HepG2 (cell line): ENCODE measurements around the gene SLC25A22. TPM values are rescaled to one million over a fixed set of nuclear protein-coding genes. Genes with fewer than 3 reads are reported as not detected.

Experiments used
- EEA1 ChIP-seq: sonication (generic); formaldehyde crosslinking; IDR thresholded peaks from 2 replicates; pipeline ENCODE4 v1.5.1; 2020; ENCODE audit warnings: mild to moderate bottlenecking, missing genetic modification reagents, borderline replicate concordance
- GTF2F1 ChIP-seq: fragments of 150-350 bp; IDR thresholded peaks from 2 replicates; pipeline ENCODE4 v1.6.1; 2014; ENCODE audit warnings: low read length
- MBNL3 ChIP-seq: fragments of 250-450 bp; sonication (Bioruptor Pico); conservative IDR thresholded peaks from 2 replicates; pipeline ENCODE4 v1.8.0; 2022; ENCODE audit warnings: mild to moderate bottlenecking, inconsistent platforms
- NFYC ChIP-seq: IDR thresholded peaks from 2 replicates; pipeline ENCODE4 v1.6.1; 2016; ENCODE audit warnings: missing genetic modification reagents, missing compliant biosample characterization
- NONO ChIP-seq, 2 experiments: fragments of 450-650 bp in 1 of 2; sonication (generic) in 1 of 2; formaldehyde crosslinking in 1 of 2; IDR thresholded peaks in 1 of 2; conservative IDR thresholded peaks in 1 of 2; 2 replicates each; pipeline versions ENCODE4 v1.6.1 to v1.8.0; 2017 to 2022; ENCODE audit warnings: mild to moderate bottlenecking in 1 of 2, missing genetic modification reagents in 1 of 2, moderate library complexity in 1 of 2
- RBFOX2 ChIP-seq: fragments of 200-400 bp; formaldehyde crosslinking; IDR thresholded peaks from 2 replicates; pipeline ENCODE4 v1.6.1; 2017; ENCODE audit warnings: low read depth, mild to moderate bottlenecking, low read length
- RFX1 ChIP-seq: fragments of 450-650 bp; IDR thresholded peaks from 2 replicates; pipeline ENCODE4 v1.6.1; 2017
- RFXAP ChIP-seq: sonication (generic); formaldehyde crosslinking; IDR thresholded peaks from 2 replicates; pipeline ENCODE4 v1.4.0; 2020; ENCODE audit warnings: missing genetic modification reagents, borderline replicate concordance
- SSRP1 ChIP-seq: IDR thresholded peaks from 2 replicates; pipeline ENCODE4 v1.6.1; 2016; ENCODE audit warnings: control low read depth
- STAT5B ChIP-seq: sonication (generic); formaldehyde crosslinking; IDR thresholded peaks from 2 replicates; pipeline ENCODE4 v1.4.0; 2020; ENCODE audit warnings: missing genetic modification reagents
- SYNCRIP ChIP-seq: fragments of 200-400 bp; formaldehyde crosslinking; IDR thresholded peaks from 2 replicates; pipeline ENCODE4 v1.6.1; 2018; ENCODE audit warnings: mild to moderate bottlenecking, low read depth, low read length; ENCODE audit not compliant: insufficient read depth
- TBX2 ChIP-seq: sonication (generic); formaldehyde crosslinking; IDR thresholded peaks from 2 replicates; pipeline ENCODE4 v1.5.0; 2020; ENCODE audit warnings: missing genetic modification reagents, mild to moderate bottlenecking, borderline replicate concordance
- ZNF10 ChIP-seq: sonication (generic); formaldehyde crosslinking; IDR thresholded peaks from 2 replicates; pipeline ENCODE4 v1.4.0; 2020; ENCODE audit warnings: mild to moderate bottlenecking, low read depth, missing genetic modification reagents, borderline replicate concordance
- ZNF263 ChIP-seq: sonication (generic); formaldehyde crosslinking; IDR thresholded peaks from 2 replicates; pipeline ENCODE4 v1.4.0; 2020; ENCODE audit warnings: missing genetic modification reagents
- ZNF446 ChIP-seq: sonication (generic); formaldehyde crosslinking; IDR thresholded peaks from 2 replicates; pipeline ENCODE4 v1.5.0; 2020; ENCODE audit warnings: mild to moderate bottlenecking, missing genetic modification reagents
- ZNF501 ChIP-seq: sonication (generic); formaldehyde crosslinking; IDR thresholded peaks from 2 replicates; pipeline ENCODE4 v1.5.1; 2020; ENCODE audit warnings: mild to moderate bottlenecking, moderate library complexity, missing genetic modification reagents
- ZNF883 ChIP-seq: sonication (generic); formaldehyde crosslinking; IDR thresholded peaks from 2 replicates; pipeline ENCODE4 v1.5.1; 2020; ENCODE audit warnings: mild to moderate bottlenecking, missing genetic modification reagents; ENCODE audit errors: not compliant biosample characterization
- ZSCAN25 ChIP-seq: sonication (generic); formaldehyde crosslinking; IDR thresholded peaks from 2 replicates; pipeline ENCODE4 v1.8.0; 2022; ENCODE audit warnings: mild to moderate bottlenecking, missing genetic modification reagents
- polyA plus RNA-seq, 8 experiments: library from polyadenylated mRNA; depleted of rRNA in 3 of 8; stranded (reverse) in 7 of 8; unstranded in 1 of 8; fragments of >200 nt; fragmentation: Illumina TruSeq in 4 of 8; extraction: Trizol in 4 of 8; gene quantifications; 2 replicates each; pipeline versions ENCODE4 v1.2.1 to v1.2.3, GENCODE V29; 2011 to 2016; ENCODE audit warnings: low read depth in 4 of 8, missing spikeins in 1 of 8, mixed read lengths in 1 of 8; ENCODE audit not compliant: insufficient read depth in 1 of 8
- total RNA-seq, 5 experiments: library from RNA; depleted of rRNA; stranded (reverse); fragments of >200 nt; fragmentation: Illumina TruSeq; extraction: Trizol; gene quantifications; 2 replicates each; pipeline ENCODE4 v1.2.3, GENCODE V29; 2016; ENCODE audit warnings: low read depth in 1 of 5
- TF ChIP-seq, protein P1 (sequence below): sonication (generic); formaldehyde crosslinking; IDR thresholded peaks from 2 replicates; pipeline ENCODE4 v1.4.0; 2020; ENCODE audit warnings: missing genetic modification reagents, low read depth, mild to moderate bottlenecking, borderline replicate concordance
- TF ChIP-seq, protein P2 (sequence below): IDR thresholded peaks from 2 replicates; pipeline ENCODE4 v1.6.1; 2016; ENCODE audit warnings: missing genetic modification reagents, missing compliant biosample characterization
- TF ChIP-seq, protein P3 (sequence below), 2 experiments: sonication (generic) in 1 of 2; formaldehyde crosslinking in 1 of 2; IDR thresholded peaks; 2 replicates each; pipeline versions ENCODE4 v1.4.0 to v1.6.1; 2018 to 2020; ENCODE audit warnings: missing genetic modification reagents in 2 of 2, borderline replicate concordance in 1 of 2, low read depth in 1 of 2, mild to moderate bottlenecking in 1 of 2, missing biosample characterization in 1 of 2

The SLC25A22 gene
- total and polyA plus RNA-seq, 2 of the 13 experiments (the other 11 are each of a cell fraction or from before 2014, with no cell fraction given), result 12.4 to 19.2 TPM

DNA sequence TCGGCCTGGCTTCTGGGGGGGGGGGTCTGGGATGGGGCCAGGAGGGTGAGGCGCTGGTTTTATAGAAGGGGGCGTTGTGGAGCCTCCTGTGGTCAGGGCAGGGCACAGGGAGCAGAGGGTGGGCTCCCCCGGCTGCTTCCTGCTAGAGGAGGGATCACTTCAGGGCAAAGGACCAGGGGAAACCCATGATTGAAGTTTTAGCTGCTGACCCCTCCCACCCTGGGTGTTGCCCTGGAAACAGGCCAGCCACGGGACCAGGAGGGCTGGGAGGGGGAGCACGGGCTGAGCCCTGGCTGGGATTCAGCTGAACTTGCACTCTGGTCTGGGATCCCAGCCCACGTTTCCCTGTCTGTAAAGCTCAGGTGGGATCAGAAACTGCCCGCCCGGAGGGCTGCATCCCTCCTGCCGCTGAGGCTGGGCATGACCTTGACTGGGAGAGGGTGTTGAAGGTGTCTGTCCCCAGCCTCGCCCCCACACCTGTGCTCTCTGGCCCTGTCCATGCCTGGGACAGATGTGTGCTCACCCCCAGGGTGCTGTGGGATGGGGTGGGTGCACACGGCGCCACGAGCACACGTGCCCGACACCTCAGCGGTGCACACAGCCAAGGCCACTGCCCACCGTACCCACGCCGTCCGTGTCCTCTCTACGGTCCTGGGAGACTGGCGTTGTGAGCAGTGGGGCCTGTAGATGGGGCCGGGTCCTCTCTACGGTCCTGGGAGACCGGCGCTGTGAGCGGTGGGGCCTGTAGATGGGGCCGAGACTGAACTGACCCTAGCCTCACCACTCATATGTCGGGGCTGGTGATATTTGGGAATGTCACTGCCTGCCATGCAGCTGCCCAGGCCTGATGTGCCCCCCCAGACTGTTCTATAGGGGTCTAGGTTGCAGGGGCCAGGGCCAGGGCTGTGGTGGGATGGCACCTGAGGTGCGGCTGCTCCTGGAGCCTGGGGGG, 46.9 kb upstream of the SLC25A22 start (continued):
- no peak for TF ChIP-seq GTF2F1
- peak; percentile 41; the same call in 1 of the 2 replicates for TF ChIP-seq RBFOX2
- no peak for TF ChIP-seq ZNF10
- peak; percentile 42 for TF ChIP-seq ZNF883 (CRISPR knock-in tag)
- TF ChIP-seq ZNF446 (CRISPR knock-in tag), result no peak
- TF ChIP-seq SYNCRIP, result no peak
- TF ChIP-seq EEA1 (CRISPR knock-in tag), result peak; percentile 62; the same call in 1 of the 2 replicates
- TF ChIP-seq NONO (IDR thresholded peaks at IDR 0.05), result no peak
- TF ChIP-seq NONO (CRISPR knock-in tag; conservative IDR thresholded peaks at IDR 0.05), result 0 out of 2 replicates have a peak, but pooled peaks have one; percentile 41
- TF ChIP-seq RFXAP (CRISPR knock-in tag), result 0 out of 2 replicates have a peak, but pooled peaks have one; percentile 13
- peak; percentile 13; the same call in 1 of the 2 replicates for TF ChIP-seq ZNF263
- TF ChIP-seq STAT5B (CRISPR knock-in tag), result no peak
- TF ChIP-seq, protein P1, sequence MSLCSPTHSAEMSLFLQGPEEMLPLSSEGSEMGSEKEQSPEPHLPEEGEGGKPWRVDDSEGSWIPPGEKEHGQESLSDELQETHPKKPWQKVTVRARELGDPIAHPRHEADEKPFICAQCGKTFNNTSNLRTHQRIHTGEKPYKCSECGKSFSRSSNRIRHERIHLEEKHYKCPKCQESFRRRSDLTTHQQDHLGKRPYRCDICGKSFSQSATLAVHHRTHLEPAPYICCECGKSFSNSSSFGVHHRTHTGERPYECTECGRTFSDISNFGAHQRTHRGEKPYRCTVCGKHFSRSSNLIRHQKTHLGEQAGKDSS (CRISPR knock-in tag), result peak; percentile 75; the same call in 1 of the 2 replicates
- TF ChIP-seq RFX1, result peak; percentile 75
- TF ChIP-seq, protein P2, sequence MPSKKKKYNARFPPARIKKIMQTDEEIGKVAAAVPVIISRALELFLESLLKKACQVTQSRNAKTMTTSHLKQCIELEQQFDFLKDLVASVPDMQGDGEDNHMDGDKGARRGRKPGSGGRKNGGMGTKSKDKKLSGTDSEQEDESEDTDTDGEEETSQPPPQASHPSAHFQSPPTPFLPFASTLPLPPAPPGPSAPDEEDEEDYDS (CRISPR knock-in tag), result peak; percentile 31; the same call in 1 of the 2 replicates
- 0 out of 2 replicates have a peak, but pooled peaks have one; percentile 22 for TF ChIP-seq ZNF501 (CRISPR knock-in tag)
- TF ChIP-seq NFYC (CRISPR knock-in tag), result 0 out of 2 replicates have a peak, but pooled peaks have one; percentile 13
- TF ChIP-seq ZSCAN25 (CRISPR knock-in tag), result peak; percentile 64; the same call in 1 of the 2 replicates
- TF ChIP-seq, protein P3, sequence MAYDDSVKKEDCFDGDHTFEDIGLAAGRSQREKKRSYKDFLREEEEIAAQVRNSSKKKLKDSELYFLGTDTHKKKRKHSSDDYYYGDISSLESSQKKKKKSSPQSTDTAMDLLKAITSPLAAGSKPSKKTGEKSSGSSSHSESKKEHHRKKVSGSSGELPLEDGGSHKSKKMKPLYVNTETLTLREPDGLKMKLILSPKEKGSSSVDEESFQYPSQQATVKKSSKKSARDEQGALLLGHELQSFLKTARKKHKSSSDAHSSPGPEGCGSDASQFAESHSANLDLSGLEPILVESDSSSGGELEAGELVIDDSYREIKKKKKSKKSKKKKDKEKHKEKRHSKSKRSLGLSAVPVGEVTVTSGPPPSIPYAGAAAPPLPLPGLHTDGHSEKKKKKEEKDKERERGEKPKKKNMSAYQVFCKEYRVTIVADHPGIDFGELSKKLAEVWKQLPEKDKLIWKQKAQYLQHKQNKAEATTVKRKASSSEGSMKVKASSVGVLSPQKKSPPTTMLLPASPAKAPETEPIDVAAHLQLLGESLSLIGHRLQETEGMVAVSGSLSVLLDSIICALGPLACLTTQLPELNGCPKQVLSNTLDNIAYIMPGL (CRISPR knock-in tag; IDR thresholded peaks at IDR 0.05; ENCODE audit: borderline replicate concordance in 1 of 2, low read depth in 1 of 2), result no peak; a peak in 1 of 4 replicates
- TF ChIP-seq SSRP1 (CRISPR knock-in tag), result no peak
- TF ChIP-seq MBNL3 (CRISPR knock-in tag), result no peak
- peak; percentile 64 for TF ChIP-seq TBX2
